Tibial nerve (tissue), 4 donors: ENCODE measurements around the gene ANKUB1. TPM values are rescaled to one million over a fixed set of nuclear protein-coding genes. Genes with fewer than 3 reads are reported as not detected.
A peak's percentile ranks its signal among the peaks of the same experiment; 100 is the strongest.
"Not testable (repeated sequence)": the region's sequence is repeated elsewhere in the genome, so short reads cannot be mapped to it uniquely, and the experiment has no call there.

ENCODE experiments used
- DNase-seq, 2 donors: peaks; one replicate each; pipeline ENCODE4 v3.0.0-alpha.2; 2019; ENCODE audit warnings: low spot score in 2 of 2
- H3K27ac ChIP-seq, 4 donors: fragments of 200-600 bp; sonication (generic) in 3 of 4; one replicate each; pipeline ENCODE4 v1.5.1; 2017 to 2019; ENCODE audit warnings: mild to moderate bottlenecking in 1 of 4
- H3K27me3 ChIP-seq, 2 donors: fragments of 200-600 bp; sonication (generic) in 1 of 2; one replicate each; pipeline versions ENCODE4 v1.5.1 to v1.6.0; 2017 to 2019
- H3K36me3 ChIP-seq, 3 donors: fragments of 200-600 bp; sonication (generic); one replicate each; pipeline ENCODE4 v1.5.1; 2018 to 2019
- H3K4me1 ChIP-seq, 4 donors: fragments of 200-600 bp; sonication (generic) in 3 of 4; one replicate each; pipeline ENCODE4 v1.5.1; 2017 to 2019
- H3K4me3 ChIP-seq, 4 donors: fragments of 200-600 bp; sonication (generic) in 3 of 4; one replicate each; pipeline ENCODE4 v1.5.1; 2017 to 2019; ENCODE audit warnings: mild to moderate bottlenecking in 1 of 4, moderate library complexity in 1 of 4
- H3K9me3 ChIP-seq, 4 donors: fragments of 200-600 bp; sonication (generic) in 3 of 4; one replicate each; pipeline ENCODE4 v1.5.1; 2017 to 2019
- CTCF ChIP-seq, 5 experiments: fragments of 200-600 bp in 3 of 5; fragments of 450-650 bp in 2 of 5; sonication (generic) in 3 of 5; IDR thresholded peaks; one replicate each; pipeline ENCODE4 v1.5.1; 2016 to 2019; ENCODE audit warnings: antibody characterized with exemption in 5 of 5, mild to moderate bottlenecking in 3 of 5, moderate library complexity in 2 of 5
- EP300 ChIP-seq, 2 donors: sonication (generic); formaldehyde crosslinking; IDR thresholded peaks; one replicate each; pipeline ENCODE4 v1.6.1; 2017; ENCODE audit warnings: antibody characterized with exemption in 2 of 2, mild to moderate bottlenecking in 1 of 2
- POLR2A ChIP-seq, 2 donors: fragments of 450-650 bp; IDR thresholded peaks; one replicate each; pipeline ENCODE4 v1.6.1; 2017; ENCODE audit warnings: antibody characterized with exemption in 2 of 2, mild to moderate bottlenecking in 2 of 2, moderate library complexity in 2 of 2
- WGBS, 2 donors: methylation state at CpG; one replicate each; pipeline ENCODE4 v1.1.5; 2018; 5-methylcytosine and 5-hydroxymethylcytosine counted together
- total RNA-seq, 4 donors: library from RNA; depleted of rRNA; stranded (reverse); fragments of >200 nt; gene quantifications; one replicate each; pipeline ENCODE4 v1.1.0, GENCODE V29; 2016

ANKUB1 gene
- 1 to 10 TPM in 1 of 4 donors, under 1 TPM in 3; 0.60 to 1.4 (median 0.86) TPM for total RNA-seq

GRCh38 chr3:149792452-149793270, at the start of gene ANKUB1:
TSS of gene ANKUB1 (minus strand) at chr3:149792554. CDS start at chr3:149792366, 188 bp downstream.
- no peak for DNase-seq
- Histone ChIP-seq H3K36me3 (no peaks in the 10 kb centered on the region), H3K27me3 (no peaks in the 10 kb centered on the region), H3K4me3 (no peak within 1 kb of the TSS), H3K4me1 (peaks cover 0 to 7% (median 0%) of the 10 kb centered on the region in 4 donors), H3K9me3 (no peaks in the 10 kb centered on the region), H3K27ac (peak within 1 kb of the TSS in 2 of 4 donors; percentile 69 to 74)
- WGBS, 2 donors = 60 to 71% methylated on average over 4 of the region's 4 CpGs
- TF ChIP-seq CTCF (IDR thresholded peaks at IDR 0.05) (no peak), EP300 (IDR thresholded peaks at IDR 0.05) (no peak), POLR2A (IDR thresholded peaks at IDR 0.05) (no peak)

- Histone ChIP-seq H3K4me1 (peaks cover 0 to 49% (median 0%) of the 10 kb centered on the region in 4 donors), H3K36me3 (peaks cover 0 to 12% (median 0%) of the 10 kb centered on the region in 3 donors), H3K27me3 (no peaks in the 10 kb centered on the region), H3K4me3 (no peak overlapping the region), H3K27ac (no peak overlapping the region), H3K9me3 (peaks cover 0 to 20% (median 0%) of the 10 kb centered on the region in 4 donors)
- 77 to 96% methylated on average over 3 of the region's 3 CpGs for WGBS, 2 donors
- no peak for DNase-seq
- TF ChIP-seq EP300 (IDR thresholded peaks at IDR 0.05) (no peak), POLR2A (IDR thresholded peaks at IDR 0.05) (no peak), CTCF (IDR thresholded peaks at IDR 0.05) (no peak)
Observed at GRCh38 chr3:149839896-149840295, 47.5 kb upstream of the ANKUB1 start.

GRCh38 chr3:149839469-149839868, 47.1 kb upstream of the ANKUB1 start:
- peaks cover 0 to 12% (median 0%) of the 10 kb centered on the region in 3 donors for H3K36me3 ChIP-seq
- H3K27ac ChIP-seq, H3K27me3 ChIP-seq, DNase-seq, H3K4me3 ChIP-seq: not testable (repeated sequence)
- H3K4me1 ChIP-seq = peaks cover 0 to 44% (median 0%) of the 10 kb centered on the region in 4 donors
- WGBS, 2 donors = 97% methylated on average over 3 of the region's 3 CpGs
- H3K9me3 ChIP-seq = peaks cover 0 to 20% (median 0%) of the 10 kb centered on the region in 4 donors

GRCh38 chr3:149838491-149838890, 46.1 kb upstream of the ANKUB1 start:
- Histone ChIP-seq H3K4me1 (peaks cover 0 to 35% (median 0%) of the 10 kb centered on the region in 4 donors), H3K9me3 (peaks cover 0 to 27% (median 4%) of the 10 kb centered on the region in 4 donors), H3K36me3 (peaks cover 0 to 13% (median 0%) of the 10 kb centered on the region in 3 donors)
- DNase-seq, H3K27me3 ChIP-seq, H3K27ac ChIP-seq, H3K4me3 ChIP-seq: not testable (repeated sequence)
- 82 to 89% methylated on average over 2 to 3 of the region's 3 CpGs for WGBS, 2 donors

GRCh38 chr3:149833241-149833640, 40.9 kb upstream of the ANKUB1 start:
- H3K27ac ChIP-seq = no peak overlapping the region
- peaks cover 0 to 48% (median 9%) of the 10 kb centered on the region in 4 donors for H3K9me3 ChIP-seq
- no peaks in the 10 kb centered on the region for H3K27me3 ChIP-seq
- no peak for TF ChIP-seq POLR2A (IDR thresholded peaks at IDR 0.05)
- no peak for TF ChIP-seq CTCF (IDR thresholded peaks at IDR 0.05)
- no peak for TF ChIP-seq EP300 (IDR thresholded peaks at IDR 0.05)
- DNase-seq = no peak
- peaks cover 0 to 27% (median 0%) of the 10 kb centered on the region in 3 donors for H3K36me3 ChIP-seq
- peaks cover 0 to 14% (median 0%) of the 10 kb centered on the region in 4 donors for H3K4me1 ChIP-seq
- 93 to 100% methylated on average over 2 of the region's 2 CpGs for WGBS, 2 donors
- no peak overlapping the region for H3K4me3 ChIP-seq

- Histone ChIP-seq H3K9me3 (peaks cover 0 to 39% (median 9%) of the 10 kb centered on the region in 4 donors), H3K4me3 (no peak overlapping the region), H3K4me1 (peaks cover 0 to 26% (median 5%) of the 10 kb centered on the region in 4 donors), H3K27me3 (no peaks in the 10 kb centered on the region), H3K27ac (no peak overlapping the region), H3K36me3 (peaks cover 0 to 19% (median 0%) of the 10 kb centered on the region in 3 donors)
- WGBS, 2 donors = 83 to 87% methylated on average over 1 of the region's 1 CpG
- no peak for DNase-seq
- no peak for TF ChIP-seq EP300 (IDR thresholded peaks at IDR 0.05)
- TF ChIP-seq CTCF (IDR thresholded peaks at IDR 0.05) = no peak
- TF ChIP-seq POLR2A (IDR thresholded peaks at IDR 0.05) = no peak
Observed at GRCh38 chr3:149832086-149832485, 39.7 kb upstream of the ANKUB1 start.
